HK-2 (cell line): Measurements from ENCODE around the gene LONP2.
"Not testable (repeated sequence)": the region's sequence is repeated elsewhere in the genome, so short reads cannot be mapped to it uniquely, and the experiment has no call there.

ENCODE experiments used
- DNase-seq: peaks from one replicate; pipeline ENCODE4 v3.0.0-alpha.2; 2018; ENCODE audit not compliant: unreplicated experiment

LONP2 gene

DNA sequence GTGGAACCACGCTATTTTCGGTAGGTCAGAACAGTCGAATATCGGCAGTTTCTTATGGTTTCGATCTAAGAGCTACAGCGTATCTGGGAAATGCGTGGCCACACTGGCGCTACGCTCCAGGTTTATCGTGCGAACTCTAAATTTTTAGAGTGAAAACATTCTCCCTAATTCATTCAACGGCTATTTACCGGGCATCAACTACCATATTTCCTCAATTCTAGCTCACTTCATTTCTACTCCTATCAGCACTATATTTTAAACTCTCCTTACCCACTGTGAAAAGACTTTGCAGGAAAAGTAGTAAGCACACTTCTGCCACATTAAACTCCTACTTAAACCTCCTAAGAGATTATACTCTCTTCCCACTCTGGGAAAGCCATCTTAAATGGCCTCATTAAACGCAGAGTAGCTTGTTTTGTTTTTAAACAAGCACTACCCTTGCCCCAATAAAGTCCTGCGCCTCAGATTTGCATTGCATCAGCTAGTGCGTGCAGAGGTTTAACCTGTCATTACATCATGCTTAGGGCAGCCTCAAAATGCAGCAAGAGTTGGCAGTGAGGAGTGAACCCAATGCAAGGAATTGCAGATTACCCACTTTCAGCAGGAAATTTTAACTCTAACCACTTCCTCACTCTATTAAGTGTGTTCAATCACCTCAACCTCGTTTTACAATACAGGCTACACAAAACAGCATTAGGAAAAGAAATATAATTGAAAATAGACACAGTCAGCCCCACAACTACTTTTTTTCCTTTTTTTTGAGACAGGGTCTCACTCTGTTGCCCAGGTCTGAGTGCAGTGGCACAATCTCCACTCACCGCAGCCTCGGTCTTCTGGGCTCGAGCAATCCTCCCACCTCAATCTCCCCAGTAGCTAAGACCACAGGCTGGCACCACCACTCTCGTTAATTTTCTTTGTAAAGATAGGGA is 122.3 kb downstream of the LONP2 start:
- peak; percentile 41 for DNase-seq

DNA sequence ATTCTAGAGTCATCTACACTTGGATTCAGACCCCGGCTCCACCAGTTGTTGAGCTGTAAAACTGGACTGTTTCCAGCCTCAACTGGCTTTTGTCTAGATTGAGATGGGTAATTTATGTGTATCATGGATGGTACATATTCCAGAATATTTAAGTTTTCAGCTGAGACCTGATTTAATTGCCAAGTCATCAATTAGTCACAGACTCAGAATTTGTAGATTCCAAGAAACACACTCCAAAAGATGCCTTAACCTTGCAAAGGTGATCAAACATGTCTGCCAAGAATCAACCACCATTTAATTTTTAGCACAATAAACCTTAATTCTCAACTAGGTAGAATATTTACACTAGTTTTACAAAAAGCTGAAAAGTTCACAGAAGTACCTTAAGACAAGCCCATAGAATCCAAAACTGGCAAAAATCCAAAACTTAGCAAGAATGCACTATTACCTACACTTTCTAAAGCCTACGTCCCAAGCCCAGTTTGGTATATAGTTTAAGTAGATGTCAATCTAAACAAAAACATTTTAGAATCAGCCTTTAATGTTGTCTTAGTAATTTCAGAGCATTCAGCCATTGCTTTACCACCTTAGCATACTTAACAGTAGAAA is 123.4 kb downstream of the LONP2 start:
- no peak for DNase-seq

- DNase-seq, result no peak
These were observed 125.7 kb downstream of the LONP2 start for GRCh38 chr16:48369765-48370164.

GRCh38 chr16:48370229-48370628 is 126.1 kb downstream of the LONP2 start:
- no peak for DNase-seq

DNA sequence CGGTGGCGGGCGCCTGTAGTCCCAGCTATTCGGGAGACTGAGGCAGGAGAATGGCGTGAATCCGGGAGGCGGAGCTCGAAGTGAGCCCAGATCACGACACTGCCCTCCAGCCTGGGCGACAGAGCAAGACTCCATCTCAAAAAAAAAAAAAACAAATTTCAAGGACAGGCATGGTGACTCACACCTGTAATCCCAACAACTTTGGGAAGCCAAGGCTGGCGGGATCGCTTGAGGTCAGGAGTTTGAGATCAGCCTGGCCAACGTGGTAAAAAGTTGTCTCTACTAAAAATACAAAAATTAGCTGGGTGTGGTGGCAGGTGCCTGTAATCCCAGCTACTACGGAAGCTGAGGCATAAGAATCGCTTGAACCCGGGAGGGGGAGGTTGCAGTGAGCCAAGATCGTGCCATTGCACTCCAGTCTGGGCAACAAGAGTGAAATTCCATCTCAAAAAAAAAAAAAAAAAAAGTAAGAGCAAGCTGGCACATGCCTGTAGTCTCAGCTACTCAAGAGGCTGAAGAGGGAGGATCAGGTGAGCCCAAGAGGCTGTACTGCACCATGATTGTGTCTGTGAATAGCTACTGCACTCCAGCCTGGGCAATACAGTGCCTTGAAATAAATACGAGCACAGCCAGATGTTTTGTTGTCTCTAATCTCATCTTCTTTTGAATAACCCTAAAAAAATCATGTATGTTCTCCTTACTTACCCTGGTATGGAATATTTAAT is 126.7 kb downstream of the LONP2 start:
- DNase-seq, result not testable (repeated sequence)

DNA sequence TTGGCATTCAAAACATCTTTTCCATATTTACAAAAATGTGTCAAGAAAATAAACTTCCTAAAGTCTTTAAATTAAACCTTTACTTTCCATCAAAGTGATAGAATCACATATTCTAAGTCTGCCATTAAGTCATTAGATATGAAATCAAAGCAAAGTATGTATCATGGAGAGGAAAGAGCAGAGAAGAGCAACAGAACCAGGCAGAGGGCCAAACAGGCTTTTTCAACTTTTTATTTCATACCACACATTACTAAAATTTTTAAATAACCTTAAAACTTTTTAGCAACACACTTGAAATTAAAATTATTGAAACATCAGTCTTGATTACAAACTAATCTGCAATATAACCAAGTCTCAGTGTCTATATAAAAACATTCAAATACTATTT is 127.3 kb downstream of the LONP2 start:
- no peak for DNase-seq

GRCh38 chr16:48372744-48373143 is 128.6 kb downstream of the LONP2 start:
- no peak for DNase-seq

- no peak for DNase-seq
These were observed 129.3 kb downstream of the LONP2 start for GRCh38 chr16:48373258-48374029.

GRCh38 chr16:48374255-48374654 is 130.2 kb downstream of the LONP2 start:
- no peak for DNase-seq

GRCh38 chr16:48377301-48377700 is 133.2 kb downstream of the LONP2 start:
- not testable (repeated sequence) for DNase-seq

- no peak for DNase-seq
These were observed 134.2 kb downstream of the LONP2 start for GRCh38 chr16:48378276-48378675.

GRCh38 chr16:48378836-48379235 is 134.7 kb downstream of the LONP2 start:
- no peak for DNase-seq

DNA sequence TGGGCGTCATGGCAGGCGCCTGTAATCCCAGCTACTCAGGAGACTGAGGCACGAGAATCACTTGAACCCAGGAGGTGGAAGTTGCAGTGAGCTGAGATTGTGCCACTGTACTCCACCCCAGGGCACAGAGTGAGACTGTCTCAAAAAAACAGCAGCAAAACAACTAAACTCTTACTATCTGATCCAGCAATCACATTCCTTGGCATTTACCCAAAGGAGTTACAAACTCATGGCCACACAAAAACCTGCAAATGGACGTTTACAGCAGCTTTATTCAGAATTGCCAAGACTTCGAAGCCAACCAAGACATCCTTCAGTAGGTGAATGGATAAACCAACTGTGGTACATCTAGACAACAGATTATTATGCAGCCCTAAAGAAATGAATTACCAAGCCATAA is 137.1 kb downstream of the LONP2 start:
- no peak for DNase-seq

DNA sequence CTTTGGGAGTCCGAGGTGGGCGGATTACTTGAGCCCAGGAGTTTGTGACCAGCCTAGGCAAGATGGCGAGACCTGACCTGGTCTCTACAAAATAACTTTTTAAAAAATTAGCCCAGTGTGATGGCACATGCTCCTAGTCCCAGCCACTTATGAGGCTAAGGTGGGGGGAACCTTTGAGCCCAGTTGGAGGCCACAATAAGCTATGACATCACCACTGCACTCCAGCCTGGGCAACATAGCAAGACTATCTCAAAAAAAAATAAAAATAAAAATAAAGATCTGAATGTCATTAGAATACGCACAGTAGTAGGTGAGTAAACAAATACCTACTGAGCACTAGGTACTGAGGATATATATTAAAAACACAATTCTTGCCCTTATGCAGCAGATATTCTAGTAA is 138.0 kb downstream of the LONP2 start:
- no peak for DNase-seq

GRCh38 chr16:48383009-48383876 is 139.1 kb downstream of the LONP2 start:
- DNase-seq, result no peak

- peak; percentile 24 for DNase-seq
These were observed 139.9 kb downstream of the LONP2 start for GRCh38 chr16:48383877-48384519.

GRCh38 chr16:48384520-48385252 is 140.6 kb downstream of the LONP2 start:
- DNase-seq, result peak; percentile 52

GRCh38 chr16:48385253-48386150 is 141.4 kb downstream of the LONP2 start, which contains the start of gene SIAH1:
TSS of gene SIAH1 (minus strand) at chr16:48385413. CDS start at chr16:48362428, 22,985 bp downstream.
- peak; percentile 85 for DNase-seq
